ENCODE data around the gene SNX24.
"Not testable (repeated sequence)": the region's sequence is repeated elsewhere in the genome, so short reads cannot be mapped to it uniquely, and the experiment has no call there.

The SNX24 gene

GRCh38 chr5:122972877-122973276, 127.5 kb downstream of the SNX24 start:
- no peak for DNase-seq (ENCODE audit: low read depth)

GRCh38 chr5:122973759-122974158, 128.3 kb downstream of the SNX24 start:
- not testable (repeated sequence) for H3K4me3 ChIP-seq (ENCODE audit: low read depth, low read length)

More at GRCh38 chr5:122972877-122973276, 127.5 kb downstream of the SNX24 start:
- H3K4me3 ChIP-seq (ENCODE audit: low read depth, low read length): no peak overlapping the region
- no peak for TF ChIP-seq MYC (IDR thresholded peaks at IDR 0.05; ENCODE audit: low read depth, low read length)
- TF ChIP-seq MAX (IDR thresholded peaks at IDR 0.05; ENCODE audit: low read depth, low read length): no peak
- no peak for TF ChIP-seq POLR2A (IDR thresholded peaks at IDR 0.05; ENCODE audit: extremely low read depth, insufficient read length)
- no peak for TF ChIP-seq CTCF (IDR thresholded peaks at IDR 0.05; ENCODE audit: low read depth, low read length)

GRCh38 chr5:122974251-122974650, 128.8 kb downstream of the SNX24 start:
- not testable (repeated sequence) for DNase-seq (ENCODE audit: low read depth); H3K4me3 ChIP-seq (ENCODE audit: low read depth, low read length)

More at GRCh38 chr5:122973759-122974158, 128.3 kb downstream of the SNX24 start:
- DNase-seq (ENCODE audit: low read depth): not testable (repeated sequence)

- TF ChIP-seq CTCF (IDR thresholded peaks at IDR 0.05; ENCODE audit: low read depth, low read length): no peak
- no peak for DNase-seq (ENCODE audit: low read depth)
- no peak overlapping the region for H3K4me3 ChIP-seq (ENCODE audit: low read depth, low read length)
Observed at GRCh38 chr5:122977319-122977718, 131.9 kb downstream of the SNX24 start.

GRCh38 chr5:122978068-122978467, 132.7 kb downstream of the SNX24 start:
- no peak for TF ChIP-seq CTCF (IDR thresholded peaks at IDR 0.05; ENCODE audit: low read depth, low read length)
- no peak for TF ChIP-seq MAX (IDR thresholded peaks at IDR 0.05; ENCODE audit: low read depth, low read length)
- no peak for TF ChIP-seq POLR2A (IDR thresholded peaks at IDR 0.05; ENCODE audit: extremely low read depth, insufficient read length)
- TF ChIP-seq MYC (IDR thresholded peaks at IDR 0.05; ENCODE audit: low read depth, low read length): no peak
- no peak overlapping the region for H3K4me3 ChIP-seq (ENCODE audit: low read depth, low read length)
- DNase-seq (ENCODE audit: low read depth): no peak

- no peak overlapping the region for H3K4me3 ChIP-seq (ENCODE audit: low read depth, low read length)
- TF ChIP-seq MAX (IDR thresholded peaks at IDR 0.05; ENCODE audit: low read depth, low read length) (no peak), MYC (IDR thresholded peaks at IDR 0.05; ENCODE audit: low read depth, low read length) (no peak)
- DNase-seq (ENCODE audit: low read depth): no peak
Observed at GRCh38 chr5:122978644-122979297, 133.4 kb downstream of the SNX24 start.

GRCh38 chr5:122981846-122982245, 136.4 kb downstream of the SNX24 start:
- no peak overlapping the region for H3K4me3 ChIP-seq (ENCODE audit: low read depth, low read length)
- TF ChIP-seq CTCF (IDR thresholded peaks at IDR 0.05; ENCODE audit: low read depth, low read length) (no peak), MYC (IDR thresholded peaks at IDR 0.05; ENCODE audit: low read depth, low read length) (no peak), MAX (IDR thresholded peaks at IDR 0.05; ENCODE audit: low read depth, low read length) (no peak), POLR2A (IDR thresholded peaks at IDR 0.05; ENCODE audit: extremely low read depth, insufficient read length) (no peak)
- no peak for DNase-seq (ENCODE audit: low read depth)

All from NB4 (cell line).